IPS-18c (cell line): Measurements from ENCODE around the gene TPD52L2.

Experiments
- H3K4me3 ChIP-seq: 2 replicates; pipeline ENCODE4 v1.7.0; 2013; ENCODE audit warnings: low read depth, mild to moderate bottlenecking, low read length, moderate library complexity; ENCODE audit not compliant: insufficient read depth
- H3K9me3 ChIP-seq: one replicate; pipeline ENCODE4 v1.6.1; 2013; ENCODE audit warnings: mild to moderate bottlenecking, low read length, moderate library complexity; ENCODE audit not compliant: control insufficient read depth, insufficient read depth

The TPD52L2 gene

GRCh38 chr20:63883201-63883593, 18.1 kb downstream of the TPD52L2 start:
- Histone ChIP-seq H3K4me3 (no peak overlapping the region), H3K9me3 (no peaks in the 10 kb centered on the region)

GRCh38 chr20:63884506-63885263, 19.6 kb downstream of the TPD52L2 start:
- Histone ChIP-seq H3K9me3 (no peaks in the 10 kb centered on the region), H3K4me3 (no peak overlapping the region)

GRCh38 chr20:63885264-63886053, 20.4 kb downstream of the TPD52L2 start:
- Histone ChIP-seq H3K9me3 (no peaks in the 10 kb centered on the region), H3K4me3 (no peak overlapping the region)

DNA sequence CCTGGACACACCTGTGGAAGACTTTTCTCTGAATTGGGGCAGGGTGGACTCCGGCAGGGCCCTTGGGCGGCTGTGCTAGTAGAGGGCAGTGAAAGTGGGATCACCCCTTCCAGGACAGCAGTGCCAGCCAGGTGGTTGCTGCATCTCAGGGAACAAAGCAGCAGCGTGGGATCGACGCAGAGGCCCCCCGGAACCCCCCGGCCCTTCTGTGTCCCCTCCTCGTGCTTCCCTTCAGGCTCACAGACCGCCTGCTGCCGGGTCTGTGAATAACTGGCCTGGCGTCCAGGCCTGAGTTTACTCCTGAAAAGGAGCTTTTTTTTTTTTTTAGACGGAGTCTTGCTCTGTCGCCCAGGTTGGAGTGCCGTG, 21.0 kb downstream of the TPD52L2 start:
- no peak overlapping the region for H3K4me3 ChIP-seq
- H3K9me3 ChIP-seq = no peaks in the 10 kb centered on the region

DNA sequence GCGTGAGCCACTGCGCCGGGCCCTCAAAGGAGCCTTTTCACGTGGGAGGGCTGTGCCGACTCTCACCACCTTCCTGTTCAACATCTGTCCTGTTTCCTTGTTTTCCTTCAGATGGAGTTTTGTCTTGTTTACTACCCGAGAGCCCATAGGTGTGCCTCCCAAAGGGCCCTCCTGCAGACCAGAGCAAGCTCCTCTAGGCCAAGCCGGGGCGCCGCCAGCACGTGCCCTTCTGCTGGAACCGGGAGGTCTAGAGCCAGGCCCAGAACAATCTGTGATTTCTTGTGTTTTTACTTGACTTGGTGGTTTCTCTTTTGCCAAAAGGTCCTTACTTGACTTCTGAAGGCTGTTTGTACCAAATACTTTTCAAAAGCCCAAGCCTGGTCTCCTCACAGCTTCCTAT, 21.9 kb downstream of the TPD52L2 start:
- no peaks in the 10 kb centered on the region for H3K9me3 ChIP-seq

GRCh38 chr20:63889241-63890200, 24.5 kb downstream of the TPD52L2 start:
- no peaks in the 10 kb centered on the region for H3K9me3 ChIP-seq
- H3K4me3 ChIP-seq = no peak overlapping the region

More for the DNA sequence above, 21.9 kb downstream of the TPD52L2 start:
- no peak overlapping the region for H3K4me3 ChIP-seq

DNA sequence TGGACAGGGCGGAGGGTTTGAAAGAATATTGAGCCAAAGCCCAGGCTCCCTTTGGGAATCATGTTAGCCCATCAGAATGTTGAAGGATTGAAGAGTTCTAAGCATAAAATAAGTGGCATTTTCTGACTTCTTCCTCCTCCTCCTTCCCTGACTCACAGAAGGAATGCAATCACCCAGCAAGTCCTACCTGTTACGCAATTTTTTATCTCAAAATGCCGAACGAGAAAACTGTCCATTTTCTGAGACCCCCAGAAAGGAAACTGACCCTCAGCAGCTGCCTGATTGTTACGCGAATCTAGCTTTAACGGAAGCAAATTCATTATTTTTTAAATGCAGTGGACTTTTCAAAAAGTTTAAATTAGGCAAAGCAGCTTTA, 25.1 kb downstream of the TPD52L2 start:
- Histone ChIP-seq H3K9me3 (no peaks in the 10 kb centered on the region), H3K4me3 (no peak overlapping the region)

DNA sequence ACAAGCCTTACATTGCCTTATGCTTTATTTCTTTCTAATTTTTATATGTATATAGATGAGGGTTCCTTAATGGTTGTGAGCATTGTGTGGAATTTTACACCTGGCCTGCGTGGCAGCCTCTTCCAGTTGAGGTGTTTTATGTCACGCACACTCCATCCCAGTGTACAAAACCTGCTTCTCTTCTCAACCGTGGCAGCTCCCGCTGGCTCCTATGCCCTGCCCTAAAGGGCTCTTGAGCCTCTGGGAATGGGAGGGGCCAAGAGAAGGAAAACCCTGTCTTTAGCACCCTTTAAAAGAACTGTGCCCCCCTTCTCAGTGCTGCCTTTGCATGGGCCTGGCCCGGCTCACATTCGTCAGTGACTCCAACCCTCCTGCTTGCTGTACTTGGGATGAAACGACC, 25.5 kb downstream of the TPD52L2 start:
- no peak overlapping the region for H3K4me3 ChIP-seq
- no peaks in the 10 kb centered on the region for H3K9me3 ChIP-seq

DNA sequence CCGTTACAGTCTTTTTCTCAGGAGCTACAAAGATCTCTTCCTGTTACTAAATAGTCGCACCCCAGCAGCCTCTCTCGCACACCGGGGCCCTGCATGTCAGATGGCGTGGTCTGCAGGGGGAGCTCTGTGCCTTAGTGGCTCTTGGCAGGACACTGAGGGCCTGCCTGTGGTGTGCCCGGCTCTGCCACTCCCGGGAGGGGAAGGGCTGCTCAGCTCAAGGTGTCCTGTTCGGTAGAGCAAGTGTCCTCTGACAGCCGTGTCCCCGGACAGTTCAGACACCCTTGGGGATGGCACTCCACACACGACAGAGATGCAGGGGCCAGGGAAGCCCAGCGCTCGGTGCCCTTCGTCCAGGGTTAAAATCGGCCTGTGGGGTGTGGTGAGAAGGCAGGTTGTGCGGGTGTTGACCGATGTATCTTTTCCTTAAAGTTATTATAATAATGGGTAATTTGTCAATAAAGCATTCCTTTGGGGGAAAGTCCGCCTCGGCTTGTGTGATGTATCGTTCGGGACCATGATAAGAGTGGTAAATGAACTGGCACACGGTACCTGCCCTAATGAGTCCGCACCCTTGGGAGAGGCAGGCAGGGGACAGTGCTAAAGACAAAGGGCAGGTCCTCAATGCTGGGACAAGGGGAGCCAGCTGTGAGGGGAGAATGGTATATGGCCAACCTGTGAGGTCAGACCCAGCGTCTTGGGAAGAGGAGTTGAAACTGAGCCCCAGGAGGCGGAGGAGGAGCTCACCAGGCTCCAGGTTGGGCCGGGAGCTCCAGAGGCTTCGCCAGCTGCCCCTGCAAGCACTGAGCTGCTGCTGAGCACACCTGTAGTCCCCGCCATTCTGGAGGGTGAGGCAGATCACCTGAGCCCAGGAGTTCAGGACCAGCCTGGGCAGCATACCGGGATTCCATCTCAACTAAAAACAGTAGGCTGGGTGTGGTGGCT, 26.3 kb downstream of the TPD52L2 start:
- no peak overlapping the region for H3K4me3 ChIP-seq

GRCh38 chr20:63892402-63892801, 27.3 kb downstream of the TPD52L2 start:
- H3K4me3 ChIP-seq = no peak overlapping the region

More for the DNA sequence above, 26.3 kb downstream of the TPD52L2 start:
- H3K9me3 ChIP-seq = no peaks in the 10 kb centered on the region

DNA sequence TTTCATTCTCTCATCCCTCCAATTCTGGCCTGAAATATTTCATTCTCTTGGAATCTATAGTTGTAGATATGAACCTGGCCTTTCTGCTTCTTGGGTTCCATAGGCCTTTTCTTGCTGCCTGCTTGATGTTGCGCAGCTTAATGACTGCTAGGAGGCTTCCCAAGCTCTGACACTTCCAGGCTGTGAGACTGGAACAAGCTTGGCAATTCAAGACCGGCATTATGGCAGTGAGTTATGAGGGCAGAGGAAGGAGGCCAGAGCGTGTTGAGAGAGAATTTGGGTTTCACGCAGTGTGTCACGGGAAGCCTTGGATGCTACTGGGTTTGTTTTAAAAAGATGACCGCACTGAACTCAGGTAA, 28.9 kb downstream of the TPD52L2 start:
- peaks cover 2% of the 10 kb centered on the region for H3K9me3 ChIP-seq
- H3K4me3 ChIP-seq = peak overlapping the region; percentile 73

More at GRCh38 chr20:63892402-63892801, 27.3 kb downstream of the TPD52L2 start:
- H3K9me3 ChIP-seq = no peaks in the 10 kb centered on the region

GRCh38 chr20:63894358-63895201, 29.5 kb downstream of the TPD52L2 start, which contains the start of gene DNAJC5:
Gene DNAJC5, plus strand, starts transcription at chr20:63895126. Its CDS starts 33,220 bp downstream, at chr20:63928346.
- peak within 1 kb of the TSS; percentile 73 for H3K4me3 ChIP-seq
- H3K9me3 ChIP-seq = peaks cover 2% of the 10 kb centered on the region

DNA sequence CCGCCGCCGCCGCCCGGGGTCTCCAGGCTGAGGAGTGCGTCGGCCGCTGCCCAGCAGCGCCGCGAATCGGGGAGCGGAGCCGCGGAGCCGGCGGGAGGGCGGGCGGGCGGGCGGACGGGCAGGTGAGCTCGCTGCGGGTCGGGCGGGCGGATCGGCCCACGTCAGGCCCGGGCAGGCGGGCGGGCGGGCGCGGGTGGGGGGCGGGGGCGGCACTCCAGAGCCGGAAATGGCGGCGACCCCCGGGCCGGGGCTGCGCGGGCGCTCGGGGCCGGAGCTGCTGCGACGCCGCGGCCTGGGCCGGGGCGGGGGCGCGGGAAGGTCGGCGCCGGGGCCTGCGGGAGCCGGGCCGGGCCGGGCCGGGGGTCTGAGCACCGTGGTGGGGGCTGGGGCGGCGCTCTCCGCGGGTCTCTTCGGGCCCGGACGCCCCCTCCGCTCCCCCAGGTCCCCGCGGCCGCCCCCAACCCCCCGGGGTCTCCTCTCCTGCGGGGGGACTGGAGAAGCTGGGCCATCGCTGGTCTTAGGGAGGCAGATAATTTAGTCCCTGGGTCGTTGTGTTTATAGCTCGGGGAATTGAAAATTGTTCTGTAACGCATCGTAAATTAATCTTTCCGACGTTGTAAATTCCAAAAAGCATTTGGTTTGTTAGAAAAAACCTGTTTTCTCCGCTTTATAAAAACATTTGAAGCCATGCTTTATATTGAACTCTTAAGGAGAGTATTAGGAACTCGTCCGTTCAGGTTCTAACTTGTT, 30.3 kb downstream of the TPD52L2 start:
- peak overlapping the region; percentile 54 for H3K4me3 ChIP-seq

GRCh38 chr20:63895952-63896263, 30.8 kb downstream of the TPD52L2 start:
- Histone ChIP-seq H3K4me3 (peak overlapping the region; percentile 54; the same call in 1 of the 2 replicates), H3K9me3 (peaks cover 2% of the 10 kb centered on the region)

More for the DNA sequence above, 30.3 kb downstream of the TPD52L2 start:
- H3K9me3 ChIP-seq = peaks cover 2% of the 10 kb centered on the region
